OCI-LY7 (cell line): ENCODE results near the gene SERPINB5. TPM values are rescaled to one million over a fixed set of nuclear protein-coding genes. Genes with fewer than 3 reads are reported as not detected.

Experiments used
- BruUV-seq: library from RNA; stranded (reverse); fragments of 400-500 nt; replicated peaks from 2 replicates; lab custom pipeline; 2021; lab: Mats Ljungman, UMichigan
- CTCF ChIA-PET: fragments of 300-600 bp; sonication (Branson Sonifier 250); formaldehyde crosslinking; loops from one replicate; lab custom pipeline; 2022; ENCODE audit warnings: antibody characterized with exemption; ENCODE audit not compliant: unreplicated experiment; lab: Charles Lee
- POLR2A ChIA-PET: fragments of 300-600 bp; sonication (Branson Sonifier 250); formaldehyde crosslinking; loops from one replicate; lab custom pipeline; 2022; ENCODE audit warnings: antibody characterized with exemption; lab: Charles Lee
- DNase-seq: peaks from one replicate; pipeline ENCODE4 v3.0.0-alpha.2; 2015; ENCODE audit warnings: low spot score
- H2AFZ ChIP-seq: fragments of 200-600 bp; sonication (generic), shearing (Covaris generic); 2 replicates; pipeline ENCODE4 v1.6.1; 2014; ENCODE audit warnings: mild to moderate bottlenecking, antibody characterized with exemption, low read length, moderate library complexity
- H3K27ac ChIP-seq: fragments of 200-600 bp; sonication (generic); 2 replicates; pipeline ENCODE4 v1.5.1; 2014; ENCODE audit warnings: mixed run types, low read depth, mild to moderate bottlenecking, moderate library complexity, low read length, inconsistent platforms; ENCODE audit not compliant: poor library complexity, severe bottlenecking
- H3K36me3 ChIP-seq: fragments of 200-600 bp; sonication (generic); 2 replicates; pipeline ENCODE4 v1.6.1; 2014; ENCODE audit warnings: mild to moderate bottlenecking, antibody characterized with exemption, low read length, moderate library complexity, mixed read lengths; ENCODE audit not compliant: insufficient read depth
- H3K4me1 ChIP-seq: fragments of 200-600 bp; sonication (generic); 2 replicates; pipeline ENCODE4 v1.5.1; 2014; ENCODE audit warnings: mild to moderate bottlenecking, low read length; ENCODE audit not compliant: insufficient read depth, poor library complexity, severe bottlenecking
- H3K4me2 ChIP-seq: fragments of 200-600 bp; sonication (generic); 2 replicates; pipeline ENCODE4 v1.6.1; 2014; ENCODE audit warnings: mild to moderate bottlenecking, low read length
- H3K4me3 ChIP-seq: fragments of 200-600 bp; sonication (generic); 2 replicates; pipeline ENCODE4 v1.5.1; 2014; ENCODE audit warnings: mild to moderate bottlenecking, low read depth, low read length; ENCODE audit not compliant: poor library complexity, severe bottlenecking
- H3K79me2 ChIP-seq: fragments of 200-600 bp; sonication (generic); 2 replicates; pipeline ENCODE4 v1.6.1; 2016; ENCODE audit warnings: low read depth, mild to moderate bottlenecking, low read length, moderate library complexity, mixed read lengths; ENCODE audit not compliant: insufficient read depth
- H3K9me2 ChIP-seq: fragments of 200-600 bp; sonication (generic); 2 replicates; pipeline ENCODE4 v1.6.1; 2016; ENCODE audit warnings: mild to moderate bottlenecking, low read length, mixed read lengths; ENCODE audit not compliant: insufficient read depth
- H3K9me3 ChIP-seq: fragments of 200-600 bp; sonication (generic); 2 replicates; pipeline ENCODE4 v1.6.1; 2014; ENCODE audit warnings: mild to moderate bottlenecking, mixed run types, low read length, mixed read lengths
- H4K20me1 ChIP-seq: fragments of 200-600 bp; sonication (generic); 2 replicates; pipeline ENCODE4 v1.6.1; 2014; ENCODE audit warnings: mild to moderate bottlenecking, antibody characterized with exemption, low read length, moderate library complexity, mixed read lengths; ENCODE audit not compliant: insufficient read depth
- CTCF ChIP-seq: fragments of 200-600 bp; sonication (generic); conservative IDR thresholded peaks from 2 replicates; pipeline ENCODE4 v1.5.1; 2014; ENCODE audit warnings: mild to moderate bottlenecking, antibody characterized with exemption, low read length, moderate library complexity, mixed read lengths
- EZH2phosphoT487 ChIP-seq: fragments of 200-600 bp; sonication (generic); IDR thresholded peaks from 2 replicates; pipeline ENCODE4 v1.6.1; 2018; ENCODE audit warnings: low read depth, borderline replicate concordance, mild to moderate bottlenecking, mixed run types, antibody characterized with exemption, low read length, moderate library complexity, mixed read lengths
- intact Hi-C: fragments of 100-400 bp; cut with micrococcal nuclease; formaldehyde crosslinking; loops from one replicate; pipeline ENCODE4 v1.10.0; 2022; ENCODE audit not compliant: unreplicated experiment
- total RNA-seq, 2 experiments: library from RNA; depleted of rRNA in 1 of 2; stranded (reverse); fragments of >200 nt in 1 of 2; shearing (Covaris generic) in 1 of 2; gene quantifications; 2 replicates each; pipeline ENCODE4 v1.2.3, GENCODE V29; 2014 to 2022

Gene SERPINB5
- total RNA-seq, 2 experiments from 2014 or later, result not detected

GRCh38 chr18:63523660-63524059 is 46.9 kb downstream of the SERPINB5 start:
- Histone ChIP-seq H3K4me1 (no peaks in the 10 kb centered on the region), H3K27ac (no peak overlapping the region), H2AFZ (no peak overlapping the region), H3K36me3 (no peaks in the 10 kb centered on the region), H3K4me2 (no peak overlapping the region), H4K20me1 (no peaks in the 10 kb centered on the region), H3K4me3 (no peak overlapping the region), H3K79me2 (no peaks in the 10 kb centered on the region), H3K9me3 (no peaks in the 10 kb centered on the region), H3K9me2 (no peaks in the 10 kb centered on the region)
- ChIA-PET POLR2A (interaction anchor here (0.7 kb wide), 1 partner anchor 22 kb away, joined by 3 read pairs; no protein-coding TSS in a partner anchor), CTCF (no interaction called here)
- DNase-seq, result peak; percentile 2
- intact Hi-C loops, result no loop called here
- BruUV-seq, result no TSS peak
- TF ChIP-seq CTCF (no peak), EZH2phosphoT487 (no peak)

DNA sequence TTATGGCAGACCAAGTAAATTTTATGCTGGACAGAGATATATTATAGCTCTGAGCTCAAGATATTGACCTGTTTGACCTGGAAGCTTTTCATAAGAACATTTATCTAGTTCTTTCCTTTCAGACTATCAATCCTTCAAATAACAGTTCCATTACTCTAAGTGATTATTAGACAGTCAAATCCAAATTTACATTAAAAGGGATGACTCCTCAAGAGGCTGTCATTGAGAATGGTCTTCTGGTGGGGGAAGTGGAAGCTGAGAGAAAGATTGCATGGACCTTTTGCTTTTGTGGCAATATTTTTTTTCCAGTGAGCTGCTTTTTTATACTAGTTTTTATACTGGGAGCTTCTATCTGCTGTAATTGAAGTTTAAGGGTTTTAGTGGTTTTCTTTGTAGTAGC is 50.5 kb downstream of the SERPINB5 start:
- Histone ChIP-seq H3K27ac (no peak overlapping the region), H3K4me3 (no peak overlapping the region), H2AFZ (no peak overlapping the region), H3K4me2 (no peak overlapping the region), H3K36me3 (no peaks in the 10 kb centered on the region), H3K9me2 (no peaks in the 10 kb centered on the region), H3K4me1 (no peaks in the 10 kb centered on the region), H4K20me1 (no peaks in the 10 kb centered on the region), H3K9me3 (no peaks in the 10 kb centered on the region), H3K79me2 (no peaks in the 10 kb centered on the region)
- no peak for TF ChIP-seq EZH2phosphoT487
- TF ChIP-seq CTCF, result no peak
- ChIA-PET POLR2A (no interaction called here), CTCF (no interaction called here)
- BruUV-seq, result no TSS peak
- intact Hi-C loops, result no loop called here
- no peak for DNase-seq

- CTCF ChIA-PET, result no interaction called here
- H3K79me2 ChIP-seq, result no peaks in the 10 kb centered on the region
- H4K20me1 ChIP-seq, result no peaks in the 10 kb centered on the region
- H3K27ac ChIP-seq, result no peak overlapping the region
- H3K9me3 ChIP-seq, result no peaks in the 10 kb centered on the region
- no peak overlapping the region for H3K4me2 ChIP-seq
- no peaks in the 10 kb centered on the region for H3K9me2 ChIP-seq
- no peak for TF ChIP-seq EZH2phosphoT487
- no peak for TF ChIP-seq CTCF
- BruUV-seq, result no TSS peak
- DNase-seq, result no peak
- intact Hi-C loops, result no loop called here
- H3K36me3 ChIP-seq, result no peaks in the 10 kb centered on the region
- no peaks in the 10 kb centered on the region for H3K4me1 ChIP-seq
- no peak overlapping the region for H3K4me3 ChIP-seq
- H2AFZ ChIP-seq, result no peak overlapping the region
- POLR2A ChIA-PET, result no interaction called here
Measured at GRCh38 chr18:63528863-63529492, 52.2 kb downstream of the SERPINB5 start.
